A549 (cell line): ENCODE measurements around the gene BZW2.

Experiments
- BHLHE40 ChIP-seq: IDR thresholded peaks from 2 replicates; pipeline ENCODE4 v1.6.1; 2012; ENCODE audit warnings: low read depth, low read length, inconsistent platforms
- CHD2 ChIP-seq: fragments of 150-350 bp; IDR thresholded peaks from 2 replicates; pipeline ENCODE4 v1.6.1; 2014; ENCODE audit warnings: low read length; ENCODE audit not compliant: partially characterized antibody
- EHMT2 ChIP-seq: fragments of 200-600 bp; sonication (generic); IDR thresholded peaks from 2 replicates; pipeline ENCODE4 v1.6.1; 2016; ENCODE audit warnings: antibody characterized with exemption, low read depth, mild to moderate bottlenecking, moderate library complexity
- GATA3 ChIP-seq: IDR thresholded peaks from 2 replicates; pipeline ENCODE4 v1.6.1; 2012; ENCODE audit warnings: borderline replicate concordance
- HDAC2 ChIP-seq: fragments of 200-600 bp; sonication (generic); IDR thresholded peaks from 2 replicates; pipeline ENCODE4 v1.6.1; 2016
- HEYL ChIP-seq: fragments of 250-450 bp; sonication (Bioruptor Pico); IDR thresholded peaks from 2 replicates; pipeline ENCODE4 v1.8.0; 2021; ENCODE audit warnings: mild to moderate bottlenecking, moderate library complexity
- POLR2A ChIP-seq: IDR thresholded peaks from 2 replicates; pipeline ENCODE4 v1.6.1; 2012; ENCODE audit warnings: mild to moderate bottlenecking, low read length
- ZNF302 ChIP-seq: fragments of 250-450 bp; sonication (Bioruptor Pico); IDR thresholded peaks from 2 replicates; pipeline ENCODE4 v1.9.0; 2021; ENCODE audit warnings: inconsistent platforms, mild to moderate bottlenecking, moderate library complexity
- TF ChIP-seq, protein P1 (sequence below): fragments of >200 bp; sonication (Bioruptor Twin); formaldehyde crosslinking; IDR thresholded peaks from 3 replicates; pipeline ENCODE4 v1.5.1; 2016
- TF ChIP-seq, protein P2 (sequence below): IDR thresholded peaks from 2 replicates; pipeline ENCODE4 v1.6.1; 2012; ENCODE audit warnings: low read depth, borderline replicate concordance

DNA sequence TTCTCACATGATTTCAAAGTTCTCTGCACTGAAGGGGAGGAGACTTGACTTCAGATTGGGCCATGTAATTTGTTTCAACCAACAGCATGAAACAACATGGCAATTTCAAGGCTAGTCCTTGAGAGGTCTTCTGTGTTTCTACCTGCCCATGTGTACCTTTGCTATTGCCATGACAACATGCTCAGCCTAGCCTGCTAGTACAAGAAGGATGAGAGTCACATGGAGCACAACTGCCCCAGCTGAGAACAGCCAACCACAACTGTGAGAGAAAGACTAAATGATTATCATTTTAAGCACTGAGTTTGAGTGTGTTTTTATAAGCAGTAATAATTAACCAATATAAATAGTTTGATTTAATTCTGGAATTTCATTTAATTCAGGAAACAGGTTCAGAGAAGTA is 42.3 kb upstream of the BZW2 start:
- TF ChIP-seq POLR2A (no peak), CHD2 (no peak), HEYL (no peak), GATA3 (no peak), BHLHE40 (no peak), ZNF302 (CRISPR knock-in tag) (no peak), EHMT2 (no peak), HDAC2 (no peak)
- TF ChIP-seq, protein P1, sequence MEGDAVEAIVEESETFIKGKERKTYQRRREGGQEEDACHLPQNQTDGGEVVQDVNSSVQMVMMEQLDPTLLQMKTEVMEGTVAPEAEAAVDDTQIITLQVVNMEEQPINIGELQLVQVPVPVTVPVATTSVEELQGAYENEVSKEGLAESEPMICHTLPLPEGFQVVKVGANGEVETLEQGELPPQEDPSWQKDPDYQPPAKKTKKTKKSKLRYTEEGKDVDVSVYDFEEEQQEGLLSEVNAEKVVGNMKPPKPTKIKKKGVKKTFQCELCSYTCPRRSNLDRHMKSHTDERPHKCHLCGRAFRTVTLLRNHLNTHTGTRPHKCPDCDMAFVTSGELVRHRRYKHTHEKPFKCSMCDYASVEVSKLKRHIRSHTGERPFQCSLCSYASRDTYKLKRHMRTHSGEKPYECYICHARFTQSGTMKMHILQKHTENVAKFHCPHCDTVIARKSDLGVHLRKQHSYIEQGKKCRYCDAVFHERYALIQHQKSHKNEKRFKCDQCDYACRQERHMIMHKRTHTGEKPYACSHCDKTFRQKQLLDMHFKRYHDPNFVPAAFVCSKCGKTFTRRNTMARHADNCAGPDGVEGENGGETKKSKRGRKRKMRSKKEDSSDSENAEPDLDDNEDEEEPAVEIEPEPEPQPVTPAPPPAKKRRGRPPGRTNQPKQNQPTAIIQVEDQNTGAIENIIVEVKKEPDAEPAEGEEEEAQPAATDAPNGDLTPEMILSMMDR: no peak
- TF ChIP-seq, protein P2, sequence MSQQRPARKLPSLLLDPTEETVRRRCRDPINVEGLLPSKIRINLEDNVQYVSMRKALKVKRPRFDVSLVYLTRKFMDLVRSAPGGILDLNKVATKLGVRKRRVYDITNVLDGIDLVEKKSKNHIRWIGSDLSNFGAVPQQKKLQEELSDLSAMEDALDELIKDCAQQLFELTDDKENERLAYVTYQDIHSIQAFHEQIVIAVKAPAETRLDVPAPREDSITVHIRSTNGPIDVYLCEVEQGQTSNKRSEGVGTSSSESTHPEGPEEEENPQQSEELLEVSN: no peak
